GM23338 (cell line): Measurements from ENCODE around the gene CST9. TPM values are rescaled to one million over a fixed set of nuclear protein-coding genes. Genes with fewer than 3 reads are reported as not detected.

Experiments used
- ATAC-seq: fragments of 200-7000 bp; cut with Tn5 transposase; 3 replicates; pipeline ENCODE4 v1.9.1; 2020
- DNase-seq: peaks from one replicate; pipeline ENCODE4 v3.0.0-alpha.2; 2015; ENCODE audit warnings: low spot score
- H2AFZ ChIP-seq: fragments of 200-600 bp; sonication (generic); 2 replicates; pipeline ENCODE4 v1.8.0; 2016; ENCODE audit warnings: antibody characterized with exemption, mild to moderate bottlenecking, moderate library complexity
- H3F3A ChIP-seq: fragments of 200-600 bp; sonication (generic); replicated peaks from 2 replicates; pipeline ENCODE4 v1.8.0; 2017; ENCODE audit warnings: antibody characterized with exemption, mixed run types, low read depth
- H3K27ac ChIP-seq: fragments of 200-600 bp; sonication (generic); 2 replicates; pipeline ENCODE4 v1.6.1; 2016; ENCODE audit warnings: low read depth
- H3K27me3 ChIP-seq: fragments of 200-600 bp; sonication (generic); 2 replicates; pipeline ENCODE4 v1.8.0; 2016; ENCODE audit warnings: mild to moderate bottlenecking, mixed run types, moderate library complexity; ENCODE audit not compliant: insufficient read depth
- H3K36me3 ChIP-seq: fragments of 200-600 bp; sonication (generic); 2 replicates; pipeline ENCODE4 v1.8.0; 2016; ENCODE audit warnings: mild to moderate bottlenecking; ENCODE audit not compliant: insufficient read depth
- H3K4me1 ChIP-seq: fragments of 200-600 bp; sonication (generic); 2 replicates; pipeline ENCODE4 v1.8.0; 2016; ENCODE audit warnings: mild to moderate bottlenecking, moderate library complexity; ENCODE audit not compliant: insufficient read depth
- H3K4me2 ChIP-seq: fragments of 200-600 bp; sonication (generic); 2 replicates; pipeline ENCODE4 v1.7.1; 2017; ENCODE audit warnings: mixed run types
- H3K4me3 ChIP-seq: fragments of 200-600 bp; sonication (generic); 2 replicates; pipeline ENCODE4 v1.6.1; 2016; ENCODE audit warnings: mixed run types
- H3K79me2 ChIP-seq: fragments of 200-600 bp; sonication (generic); replicated peaks from 2 replicates; pipeline ENCODE4 v1.8.0; 2017; ENCODE audit warnings: mild to moderate bottlenecking; ENCODE audit not compliant: insufficient read depth
- H3K9me2 ChIP-seq: fragments of 200-600 bp; sonication (generic); 2 replicates; pipeline ENCODE4 v1.8.0; 2017; ENCODE audit not compliant: insufficient read depth
- H4K20me1 ChIP-seq: fragments of 200-600 bp; sonication (generic); replicated peaks from 2 replicates; pipeline ENCODE4 v1.8.0; 2017; ENCODE audit warnings: mild to moderate bottlenecking; ENCODE audit not compliant: insufficient read depth
- H3K27ac Mint-ChIP-seq: 2 replicates; pipeline ENCODE4 v1.8.0; 2020; ENCODE audit warnings: inconsistent platforms, mild to moderate bottlenecking, moderate library complexity, mixed read lengths
- H3K27me3 Mint-ChIP-seq: 3 replicates; pipeline ENCODE4 v1.8.0; 2022; ENCODE audit warnings: low read depth, mild to moderate bottlenecking, moderate library complexity, mixed read lengths, inconsistent platforms; ENCODE audit not compliant: insufficient read depth, poor library complexity
- H3K36me3 Mint-ChIP-seq: 3 replicates; pipeline ENCODE4 v1.8.0; 2021; ENCODE audit warnings: low read depth, mild to moderate bottlenecking, inconsistent platforms, moderate library complexity, mixed read lengths
- H3K4me1 Mint-ChIP-seq: 3 replicates; pipeline ENCODE4 v1.8.0; 2020; ENCODE audit warnings: mild to moderate bottlenecking, inconsistent platforms, mixed read lengths
- H3K4me3 Mint-ChIP-seq: 3 replicates; pipeline ENCODE4 v1.8.0; 2021; ENCODE audit warnings: moderate library complexity, mild to moderate bottlenecking, inconsistent platforms, mixed read lengths
- H3K9me3 Mint-ChIP-seq: 3 replicates; pipeline ENCODE4 v1.8.0; 2020; ENCODE audit warnings: moderate library complexity, mild to moderate bottlenecking, inconsistent platforms, mixed read lengths
- NANOG ChIP-seq: IDR thresholded peaks from 2 replicates; pipeline ENCODE4 v1.6.1; 2016; ENCODE audit warnings: antibody characterized with exemption, borderline replicate concordance
- POLR2AphosphoS5 ChIP-seq: IDR thresholded peaks from 2 replicates; pipeline ENCODE4 v1.6.1; 2016; ENCODE audit warnings: antibody characterized with exemption, low read depth
- ZNF114 ChIP-seq: fragments of 250-450 bp; sonication (Bioruptor Pico); IDR thresholded peaks from 2 replicates; pipeline ENCODE4 v1.5.0; 2020; ENCODE audit warnings: mild to moderate bottlenecking, moderate library complexity
- polyA plus RNA-seq: library from polyadenylated mRNA; unstranded; fragments of >200 nt; fragmentation: Nextera tagmentation; extraction: Ambion mirVana; gene quantifications from 2 replicates; pipeline ENCODE4 v1.2.1, GENCODE V29; 2016
- total RNA-seq: library from RNA; depleted of rRNA; stranded (reverse); fragments of >200 nt; shearing (Covaris generic); gene quantifications from 2 replicates; pipeline ENCODE4 v1.2.3, GENCODE V29; 2014
- TF ChIP-seq, protein P1 (sequence below), 2 experiments: fragments of 200-600 bp in 1 of 2; sonication (generic) in 1 of 2; conservative IDR thresholded peaks; 2 replicates each; pipeline versions ENCODE4 v1.5.1 to v1.6.1; 2016 to 2017; ENCODE audit warnings: antibody characterized with exemption in 2 of 2, low read depth in 2 of 2, mild to moderate bottlenecking in 2 of 2, moderate library complexity in 1 of 2
- TF ChIP-seq, protein P2 (sequence below): IDR thresholded peaks from 2 replicates; pipeline ENCODE4 v1.6.1; 2016; ENCODE audit warnings: antibody characterized with exemption

Gene CST9
- total and polyA plus RNA-seq, 2 experiments from 2014 or later, result not detected

DNA sequence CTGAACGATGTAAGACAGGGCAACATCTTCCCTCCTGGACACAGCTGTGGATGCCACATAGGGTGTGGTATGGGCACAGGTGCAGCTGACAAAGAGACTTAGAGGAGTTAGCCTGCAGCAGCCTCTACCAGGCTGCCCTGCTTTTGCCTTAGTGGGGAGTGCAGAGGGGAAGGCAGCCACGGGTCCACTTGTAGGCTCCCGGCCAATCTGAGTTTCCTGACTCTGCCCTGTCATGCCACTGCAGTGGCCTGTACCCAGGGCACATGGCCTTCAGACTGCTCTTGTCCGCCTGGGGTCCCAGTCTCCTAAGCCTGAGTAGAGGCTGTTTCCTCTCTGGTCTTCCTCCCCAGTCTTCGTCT lies 20.3 kb downstream of the CST9 start (continued):
- TF ChIP-seq, protein P1, sequence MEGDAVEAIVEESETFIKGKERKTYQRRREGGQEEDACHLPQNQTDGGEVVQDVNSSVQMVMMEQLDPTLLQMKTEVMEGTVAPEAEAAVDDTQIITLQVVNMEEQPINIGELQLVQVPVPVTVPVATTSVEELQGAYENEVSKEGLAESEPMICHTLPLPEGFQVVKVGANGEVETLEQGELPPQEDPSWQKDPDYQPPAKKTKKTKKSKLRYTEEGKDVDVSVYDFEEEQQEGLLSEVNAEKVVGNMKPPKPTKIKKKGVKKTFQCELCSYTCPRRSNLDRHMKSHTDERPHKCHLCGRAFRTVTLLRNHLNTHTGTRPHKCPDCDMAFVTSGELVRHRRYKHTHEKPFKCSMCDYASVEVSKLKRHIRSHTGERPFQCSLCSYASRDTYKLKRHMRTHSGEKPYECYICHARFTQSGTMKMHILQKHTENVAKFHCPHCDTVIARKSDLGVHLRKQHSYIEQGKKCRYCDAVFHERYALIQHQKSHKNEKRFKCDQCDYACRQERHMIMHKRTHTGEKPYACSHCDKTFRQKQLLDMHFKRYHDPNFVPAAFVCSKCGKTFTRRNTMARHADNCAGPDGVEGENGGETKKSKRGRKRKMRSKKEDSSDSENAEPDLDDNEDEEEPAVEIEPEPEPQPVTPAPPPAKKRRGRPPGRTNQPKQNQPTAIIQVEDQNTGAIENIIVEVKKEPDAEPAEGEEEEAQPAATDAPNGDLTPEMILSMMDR (conservative IDR thresholded peaks at IDR 0.05; ENCODE audit: low read depth in 2 of 2), result no peak
- TF ChIP-seq, protein P2, sequence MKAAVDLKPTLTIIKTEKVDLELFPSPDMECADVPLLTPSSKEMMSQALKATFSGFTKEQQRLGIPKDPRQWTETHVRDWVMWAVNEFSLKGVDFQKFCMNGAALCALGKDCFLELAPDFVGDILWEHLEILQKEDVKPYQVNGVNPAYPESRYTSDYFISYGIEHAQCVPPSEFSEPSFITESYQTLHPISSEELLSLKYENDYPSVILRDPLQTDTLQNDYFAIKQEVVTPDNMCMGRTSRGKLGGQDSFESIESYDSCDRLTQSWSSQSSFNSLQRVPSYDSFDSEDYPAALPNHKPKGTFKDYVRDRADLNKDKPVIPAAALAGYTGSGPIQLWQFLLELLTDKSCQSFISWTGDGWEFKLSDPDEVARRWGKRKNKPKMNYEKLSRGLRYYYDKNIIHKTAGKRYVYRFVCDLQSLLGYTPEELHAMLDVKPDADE, result no peak
- TF ChIP-seq POLR2AphosphoS5, result no peak
- no peak for TF ChIP-seq ZNF114

DNA sequence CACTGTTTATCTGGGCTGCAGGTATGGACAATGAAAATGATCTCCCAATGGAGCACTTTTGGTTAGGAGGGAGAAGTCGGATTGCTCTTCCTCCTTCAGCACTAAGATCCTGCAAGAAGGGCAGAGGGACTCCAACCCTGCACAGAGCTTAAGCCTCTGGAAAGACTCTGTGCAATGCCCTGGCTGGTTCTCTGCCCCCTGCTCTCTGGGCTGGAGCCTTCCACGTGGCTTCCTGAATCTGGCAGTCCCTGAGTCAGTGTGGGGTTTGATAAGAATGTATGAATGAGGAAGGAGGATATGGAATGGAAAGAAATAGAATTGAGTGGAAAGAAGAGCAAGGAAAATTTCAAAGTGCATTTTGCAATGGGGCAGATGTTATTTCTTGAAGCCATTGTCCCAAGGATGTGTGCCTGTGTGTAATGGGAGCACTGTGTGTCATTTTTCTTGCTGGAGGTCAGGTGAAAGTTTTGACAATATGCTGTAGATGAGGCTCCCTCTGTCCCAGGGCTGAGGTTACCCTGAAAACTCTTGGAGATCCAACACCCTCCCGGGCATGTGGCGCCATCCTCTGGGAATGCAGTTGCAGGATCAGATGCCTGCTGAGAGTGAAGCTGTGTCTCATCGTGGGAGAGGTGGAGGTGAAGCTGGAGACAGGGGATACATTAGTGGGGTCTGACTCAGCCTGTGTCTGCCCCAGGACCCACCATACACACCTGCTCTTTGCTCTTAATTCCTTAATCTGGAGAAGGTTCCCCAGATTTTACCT lies 21.1 kb downstream of the CST9 start:
- peaks cover 20% of the 10 kb centered on the region for H3K27me3 Mint-ChIP-seq
- H3K4me1 ChIP-seq, result no peaks in the 10 kb centered on the region
- peak; percentile 66 for ATAC-seq
- DNase-seq, result peak; percentile 42
- H3K36me3 Mint-ChIP-seq, result peaks cover 10% of the 10 kb centered on the region; the same call in 1 of the 3 replicates
- H3K36me3 ChIP-seq, result no peaks in the 10 kb centered on the region
- no peak overlapping the region for H3K27ac Mint-ChIP-seq
- TF ChIP-seq POLR2AphosphoS5 (no peak), NANOG (no peak), ZNF114 (no peak)
- TF ChIP-seq, protein P1 (conservative IDR thresholded peaks at IDR 0.05; ENCODE audit: low read depth in 2 of 2), result peak; percentile 36 to 68
- peaks cover 23% of the 10 kb centered on the region for H3K4me1 Mint-ChIP-seq
- H3K4me3 Mint-ChIP-seq, result no peak overlapping the region
- no peak overlapping the region for H3K4me3 ChIP-seq
- H3K9me3 Mint-ChIP-seq, result peaks cover 21% of the 10 kb centered on the region
- H2AFZ ChIP-seq, result no peak overlapping the region
- H3K9me2 ChIP-seq, result peaks cover 13% of the 10 kb centered on the region; the same call in 1 of the 2 replicates
- H3K27me3 ChIP-seq, result no peaks in the 10 kb centered on the region; the same call in 1 of the 2 replicates
- no peaks in the 10 kb centered on the region for H3F3A ChIP-seq
- no peak overlapping the region for H3K27ac ChIP-seq
- no peak overlapping the region for H3K4me2 ChIP-seq
- H3K79me2 ChIP-seq, result no peaks in the 10 kb centered on the region
- no peaks in the 10 kb centered on the region for H4K20me1 ChIP-seq

DNA sequence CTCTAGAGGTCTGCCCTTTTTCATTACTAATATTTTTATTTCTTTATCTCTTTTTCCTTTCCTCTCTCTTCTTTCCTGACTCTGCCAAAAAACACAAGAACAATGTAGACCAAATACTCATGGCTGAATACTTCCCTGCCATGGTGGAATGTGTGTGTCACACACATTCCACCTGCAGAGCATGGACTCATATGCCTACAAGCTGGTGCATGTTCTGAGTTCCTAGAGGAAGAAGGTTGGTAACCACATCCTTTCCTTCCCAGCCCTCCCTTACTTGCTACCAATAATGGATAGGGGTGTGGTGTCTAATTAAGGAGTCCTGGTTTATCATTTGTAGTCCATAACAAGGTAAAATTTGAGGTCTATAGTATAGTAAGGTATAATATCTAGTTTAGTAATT lies 22.2 kb downstream of the CST9 start:
- no peak overlapping the region for H3K27ac Mint-ChIP-seq
- peaks cover 20% of the 10 kb centered on the region for H3K27me3 Mint-ChIP-seq
- H3K9me3 Mint-ChIP-seq, result peaks cover 15% of the 10 kb centered on the region
- Histone ChIP-seq H3K36me3 (no peaks in the 10 kb centered on the region), H3K27me3 (no peaks in the 10 kb centered on the region), H3K79me2 (no peaks in the 10 kb centered on the region), H3K4me2 (no peak overlapping the region), H3K27ac (no peak overlapping the region), H2AFZ (no peak overlapping the region), H3K4me1 (no peaks in the 10 kb centered on the region), H4K20me1 (no peaks in the 10 kb centered on the region), H3K9me2 (peaks cover 11% of the 10 kb centered on the region; the same call in 1 of the 2 replicates), H3F3A (no peaks in the 10 kb centered on the region), H3K4me3 (no peak overlapping the region)
- no peak overlapping the region for H3K4me3 Mint-ChIP-seq
- peaks cover 16% of the 10 kb centered on the region for H3K4me1 Mint-ChIP-seq
- H3K36me3 Mint-ChIP-seq, result peaks cover 5% of the 10 kb centered on the region; the same call in 1 of the 3 replicates
- peak; percentile 11 for DNase-seq
- ATAC-seq, result no peak
- TF ChIP-seq, protein P2, result no peak
- TF ChIP-seq, protein P1 (conservative IDR thresholded peaks at IDR 0.05; ENCODE audit: low read depth in 2 of 2), result no peak
